T-helper 1 cell (primary cell): ENCODE measurements around the gene ACOXL.

Source experiments
- DNase-seq, 5 donors: peaks; one replicate each; pipeline ENCODE4 v3.0.0-alpha.2; 2012 to 2020

ACOXL gene

GRCh38 chr2:111117598-111118480 is 385.5 kb downstream of the ACOXL start:
- peak in 2 of 5 donors; percentile 3 to 27 for DNase-seq

GRCh38 chr2:111118481-111118980 is 386.2 kb downstream of the ACOXL start:
- DNase-seq, result no peak

- DNase-seq, result peak in 2 of 5 donors; percentile 14 to 17
Observed at GRCh38 chr2:111118981-111119821, 386.8 kb downstream of the ACOXL start.

GRCh38 chr2:111119822-111120252 is 387.5 kb downstream of the ACOXL start:
- DNase-seq, result peak in 2 of 5 donors; percentile 5 to 6

- DNase-seq, result peak; percentile 79 to 87 (median 80)
Observed at GRCh38 chr2:111120253-111121027, 388.1 kb downstream of the ACOXL start, which contains the start of gene BCL2L11. BCL2L11 (plus strand) TSS chr2:111120914; CDS start chr2:111123746, 2,832 bp downstream.

GRCh38 chr2:111121028-111121827 is 388.9 kb downstream of the ACOXL start:
- peak in 4 of 5 donors; percentile 22 to 46 (median 32) for DNase-seq

GRCh38 chr2:111121828-111122630 is 389.7 kb downstream of the ACOXL start:
- peak; percentile 60 to 82 (median 68) for DNase-seq

GRCh38 chr2:111122631-111123421 is 390.5 kb downstream of the ACOXL start:
- peak in 3 of 5 donors; percentile 11 to 29 (median 19) for DNase-seq

GRCh38 chr2:111123751-111124150 is 391.4 kb downstream of the ACOXL start:
- DNase-seq, result no peak

- no peak for DNase-seq
Observed at GRCh38 chr2:111126581-111126980, 394.2 kb downstream of the ACOXL start.

- DNase-seq, result no peak
Observed at GRCh38 chr2:111127351-111127750, 395.0 kb downstream of the ACOXL start.

- no peak for DNase-seq
Observed at GRCh38 chr2:111128096-111128495, 395.7 kb downstream of the ACOXL start.

- DNase-seq, result no peak
Observed at GRCh38 chr2:111133603-111134002, 401.2 kb downstream of the ACOXL start.

GRCh38 chr2:111134055-111134454 is 401.7 kb downstream of the ACOXL start:
- DNase-seq, result no peak

- no peak for DNase-seq
Observed at GRCh38 chr2:111135237-111135909, 403.0 kb downstream of the ACOXL start.

- DNase-seq, result no peak
Observed at GRCh38 chr2:111135910-111136297, 403.5 kb downstream of the ACOXL start.

GRCh38 chr2:111138839-111139238 is 406.5 kb downstream of the ACOXL start:
- no peak for DNase-seq

- no peak for DNase-seq
Observed at GRCh38 chr2:111139637-111140317, 407.4 kb downstream of the ACOXL start.
